Skin of body (tissue), 2 donors: ENCODE data around the gene SEMA3B. TPM values are rescaled to one million over a fixed set of nuclear protein-coding genes. Genes with fewer than 3 reads are reported as not detected.
"Not testable (repeated sequence)": the region's sequence is repeated elsewhere in the genome, so short reads cannot be mapped to it uniquely, and the experiment has no call there.

Experiments
- DNase-seq: peaks from one replicate; lab custom pipeline; 2025; lab: John Stamatoyannopoulos, UW
- total RNA-seq: library from RNA; depleted of rRNA; stranded (reverse); fragments of >200 nt; gene quantifications from one replicate; pipeline ENCODE4 v1.2.3, GENCODE V29; 2014

SEMA3B gene
- total RNA-seq, 1 donor from 2014 or later, result 21.8 TPM

GRCh38 chr3:50271314-50271936 lies 2.5 kb downstream of the SEMA3B start:
- no peak for DNase-seq

GRCh38 chr3:50272538-50272910 lies 3.6 kb downstream of the SEMA3B start:
- not testable (repeated sequence) for DNase-seq

GRCh38 chr3:50272911-50273688 lies 4.2 kb downstream of the SEMA3B start:
- peak; percentile 60 for DNase-seq

- DNase-seq, result no peak
Observed at GRCh38 chr3:50273689-50274065, 4.7 kb downstream of the SEMA3B start.

- DNase-seq, result no peak
Observed at GRCh38 chr3:50274371-50275104, 5.6 kb downstream of the SEMA3B start.

- DNase-seq, result no peak
Observed at GRCh38 chr3:50275141-50275995, 6.4 kb downstream of the SEMA3B start.

GRCh38 chr3:50275996-50276761 lies 7.2 kb downstream of the SEMA3B start:
- no peak for DNase-seq

- DNase-seq, result no peak
Observed at GRCh38 chr3:50276762-50277101, 7.8 kb downstream of the SEMA3B start.

- DNase-seq, result no peak
Observed at GRCh38 chr3:50278123-50278879, 9.4 kb downstream of the SEMA3B start.

GRCh38 chr3:50278880-50279224 lies 9.9 kb downstream of the SEMA3B start, which contains the start of gene LSMEM2:
Gene LSMEM2, plus strand, starts transcription at chr3:50279087. Its CDS starts 27 bp downstream, at chr3:50279114.
- no peak for DNase-seq

- no peak for DNase-seq
Observed at GRCh38 chr3:50279255-50280016, 10.5 kb downstream of the SEMA3B start.

GRCh38 chr3:50284121-50284520 lies 15.2 kb downstream of the SEMA3B start:
- not testable (repeated sequence) for DNase-seq

- DNase-seq, result no peak
Observed at GRCh38 chr3:50286322-50287227, 17.6 kb downstream of the SEMA3B start.

GRCh38 chr3:50287262-50287661 lies 18.3 kb downstream of the SEMA3B start:
- DNase-seq, result no peak

GRCh38 chr3:50288387-50289007 lies 19.6 kb downstream of the SEMA3B start:
- no peak for DNase-seq

- no peak for DNase-seq
Observed at GRCh38 chr3:50289130-50289529, 20.2 kb downstream of the SEMA3B start.

- no peak for DNase-seq
Observed at GRCh38 chr3:50290161-50290641, 21.3 kb downstream of the SEMA3B start.
